Astrocyte (in vitro differentiated cells and primary cell): ENCODE data around the gene WFDC10A.
"Not testable (repeated sequence)": the region's sequence is repeated elsewhere in the genome, so short reads cannot be mapped to it uniquely, and the experiment has no call there.

Experiments used
- EZH2 ChIP-seq: IDR thresholded peaks from 2 replicates; pipeline ENCODE4 v1.6.1; 2012; ENCODE audit warnings: mild to moderate bottlenecking, low read length, inconsistent platforms; ENCODE audit not compliant: insufficient read depth
- TF ChIP-seq, protein P1 (sequence below): IDR thresholded peaks from 2 replicates; pipeline ENCODE4 v1.5.1; 2011; ENCODE audit warnings: low read depth, mild to moderate bottlenecking, inconsistent platforms, low read length, moderate library complexity; ENCODE audit not compliant: insufficient read depth

DNA sequence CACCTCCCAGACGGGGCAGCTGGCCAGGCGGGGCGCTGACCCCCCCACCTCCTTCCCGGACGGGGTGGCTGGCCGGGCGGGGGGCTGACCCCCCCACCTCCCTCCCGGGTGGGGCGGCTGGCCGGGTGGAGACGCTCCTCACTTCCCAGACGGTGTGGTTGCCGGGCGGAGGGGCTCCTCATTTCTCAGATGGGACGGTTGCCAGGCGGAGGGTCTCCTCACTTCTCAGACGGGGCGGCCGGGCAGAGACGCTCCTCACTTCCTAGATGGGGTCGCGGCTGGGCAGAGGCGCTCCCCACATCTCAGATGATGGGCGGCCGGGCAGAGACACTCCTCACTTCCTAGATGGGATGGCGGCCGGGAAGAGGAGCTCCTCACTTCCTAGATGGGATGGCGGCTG, 16.3 kb downstream of the WFDC10A start:
- not testable (repeated sequence) for TF ChIP-seq EZH2
- TF ChIP-seq, protein P1, sequence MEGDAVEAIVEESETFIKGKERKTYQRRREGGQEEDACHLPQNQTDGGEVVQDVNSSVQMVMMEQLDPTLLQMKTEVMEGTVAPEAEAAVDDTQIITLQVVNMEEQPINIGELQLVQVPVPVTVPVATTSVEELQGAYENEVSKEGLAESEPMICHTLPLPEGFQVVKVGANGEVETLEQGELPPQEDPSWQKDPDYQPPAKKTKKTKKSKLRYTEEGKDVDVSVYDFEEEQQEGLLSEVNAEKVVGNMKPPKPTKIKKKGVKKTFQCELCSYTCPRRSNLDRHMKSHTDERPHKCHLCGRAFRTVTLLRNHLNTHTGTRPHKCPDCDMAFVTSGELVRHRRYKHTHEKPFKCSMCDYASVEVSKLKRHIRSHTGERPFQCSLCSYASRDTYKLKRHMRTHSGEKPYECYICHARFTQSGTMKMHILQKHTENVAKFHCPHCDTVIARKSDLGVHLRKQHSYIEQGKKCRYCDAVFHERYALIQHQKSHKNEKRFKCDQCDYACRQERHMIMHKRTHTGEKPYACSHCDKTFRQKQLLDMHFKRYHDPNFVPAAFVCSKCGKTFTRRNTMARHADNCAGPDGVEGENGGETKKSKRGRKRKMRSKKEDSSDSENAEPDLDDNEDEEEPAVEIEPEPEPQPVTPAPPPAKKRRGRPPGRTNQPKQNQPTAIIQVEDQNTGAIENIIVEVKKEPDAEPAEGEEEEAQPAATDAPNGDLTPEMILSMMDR, result not testable (repeated sequence)
